ENCODE data around the gene GFPT1. TPM values are rescaled to one million over a fixed set of nuclear protein-coding genes. Genes with fewer than 3 reads are reported as not detected.

GFPT1 gene
- total and polyA plus RNA-seq, 9 of the 15 experiments (the other 6 are each of a cell fraction or from before 2014, with no cell fraction given) = 6.6 to 38.3 (median 15.9) TPM

GRCh38 chr2:69308338-69308737 lies 78.7 kb downstream of the GFPT1 start:
- BruUV-seq (replicated peaks) = no TSS peak
- Histone ChIP-seq H4K20me1 (replicated peaks; ENCODE audit: control insufficient read depth, insufficient read depth, low read length) (peaks cover 10% of the 10 kb centered on the region; the same call in 1 of the 2 replicates), H3K4me3 (no peak overlapping the region), H3K4me2 (ENCODE audit: insufficient read depth, low read length) (no peak overlapping the region), H3K79me2 (ENCODE audit: control insufficient read depth, insufficient read depth, low read length) (no peaks in the 10 kb centered on the region), H3K27me3 (ENCODE audit: control insufficient read depth in 2 of 2, insufficient read depth in 2 of 2, low read length in 2 of 2) (peaks cover 13 to 27% of the 10 kb centered on the region in 2 experiments; a peak in 4 of 5 replicates), H2AFZ (ENCODE audit: low read depth, low read length) (no peak overlapping the region), H3K36me3 (ENCODE audit: control insufficient read depth, insufficient read depth, low read length) (no peaks in the 10 kb centered on the region), H3K4me1 (replicated peaks in 1 of 2; ENCODE audit: control insufficient read depth in 2 of 2, insufficient read depth in 2 of 2, low read length in 2 of 2) (peaks cover 0 to 18% of the 10 kb centered on the region in 2 experiments; a peak in 3 of 5 replicates), H3K9ac (ENCODE audit: insufficient read depth in 1 of 2, low read depth in 2 of 2, low read length in 2 of 2) (no peak overlapping the region), H3K27ac (ENCODE audit: extremely low read depth, low read depth, low read length) (no peak overlapping the region), H3K9me1 (ENCODE audit: control insufficient read depth, insufficient read depth, low read length) (no peaks in the 10 kb centered on the region), H3K9me3 (replicated peaks; ENCODE audit: control insufficient read depth, insufficient read depth, low read depth, low read length) (0 out of 2 replicates have a peak, but pooled peaks cover 5% of the 10 kb centered on the region)
- POLR2A ChIA-PET = interaction anchor here (0.6 to 1.2 kb wide), 2 partner anchors 9 to 196 kb away, joined by 3 to 4 read pairs; no protein-coding TSS in a partner anchor
- ATAC-seq = no peak
- intact Hi-C loops (cut with micrococcal nuclease) = loop anchor here (10.0 kb wide), 1 partner anchor 364 kb away; no protein-coding TSS in a partner anchor
- 40% methylated on average over 8 of the region's 8 CpGs for WGBS (ENCODE audit: insufficient coverage, low coverage, missing lambda C conversion rate)
- CTCF ChIA-PET (ENCODE audit: low intra/inter-chr PET ratio) = interaction anchor here (0.6 to 1.0 kb wide), 3 partner anchors 283 to 381 kb away, joined by 3 to 4 read pairs (median 3); partner anchors contain the start of gene ANTXR1
- no peak for TF ChIP-seq TCF7 (IDR thresholded peaks at IDR 0.05; ENCODE audit: borderline replicate concordance)
- no peak for TF ChIP-seq RBFOX2 (IDR thresholded peaks at IDR 0.05; ENCODE audit: low read depth, low read length)
- TF ChIP-seq MBD2 (IDR thresholded peaks at IDR 0.05; ENCODE audit: borderline replicate concordance, low read depth) = no peak
- no peak for TF ChIP-seq ZNF76 (CRISPR knock-in tag; IDR thresholded peaks at IDR 0.05; ENCODE audit: borderline replicate concordance)
- no peak for FAIRE-seq
- in situ Hi-C loops (cut with MboI) = loop anchor here (25.0 kb wide), 1 partner anchor 271 kb away; no protein-coding TSS in a partner anchor
- no peak for DNase-seq (ENCODE audit: extremely low read depth in 1 of 4, low spot score in 3 of 4)
